ENCODE measurements around the gene ENTREP1.

- TF ChIP-seq CTCF (IDR thresholded peaks at IDR 0.05), result no peak
- no peak for TF ChIP-seq EZH2 (IDR thresholded peaks at IDR 0.05)
- no peak for TF ChIP-seq EZH2phosphoT487 (IDR thresholded peaks at IDR 0.05)
Observed at GRCh38 chr9:69297300-69297980, 27.6 kb upstream of the ENTREP1 start.

Data from neural progenitor cell (in vitro differentiated cells).